A673 (cell line): ENCODE results near the gene SLC25A46.

Experiments used
- EZH2 ChIP-seq: fragments of 200-600 bp; sonication (generic); IDR thresholded peaks from 2 replicates; pipeline ENCODE4 v1.6.1; 2017; ENCODE audit warnings: borderline replicate concordance, low read depth, mild to moderate bottlenecking, mixed read lengths, antibody characterized with exemption, low read length; ENCODE audit not compliant: poor library complexity, severe bottlenecking
- TF ChIP-seq, protein P1 (sequence below): fragments of 300-800, 200-600 bp; sonication (generic); conservative IDR thresholded peaks from 2 replicates; pipeline ENCODE4 v1.5.1; 2017; ENCODE audit warnings: low read depth, mild to moderate bottlenecking, antibody characterized with exemption, low read length, moderate library complexity, mixed read lengths

- TF ChIP-seq EZH2: no peak
- TF ChIP-seq, protein P1, sequence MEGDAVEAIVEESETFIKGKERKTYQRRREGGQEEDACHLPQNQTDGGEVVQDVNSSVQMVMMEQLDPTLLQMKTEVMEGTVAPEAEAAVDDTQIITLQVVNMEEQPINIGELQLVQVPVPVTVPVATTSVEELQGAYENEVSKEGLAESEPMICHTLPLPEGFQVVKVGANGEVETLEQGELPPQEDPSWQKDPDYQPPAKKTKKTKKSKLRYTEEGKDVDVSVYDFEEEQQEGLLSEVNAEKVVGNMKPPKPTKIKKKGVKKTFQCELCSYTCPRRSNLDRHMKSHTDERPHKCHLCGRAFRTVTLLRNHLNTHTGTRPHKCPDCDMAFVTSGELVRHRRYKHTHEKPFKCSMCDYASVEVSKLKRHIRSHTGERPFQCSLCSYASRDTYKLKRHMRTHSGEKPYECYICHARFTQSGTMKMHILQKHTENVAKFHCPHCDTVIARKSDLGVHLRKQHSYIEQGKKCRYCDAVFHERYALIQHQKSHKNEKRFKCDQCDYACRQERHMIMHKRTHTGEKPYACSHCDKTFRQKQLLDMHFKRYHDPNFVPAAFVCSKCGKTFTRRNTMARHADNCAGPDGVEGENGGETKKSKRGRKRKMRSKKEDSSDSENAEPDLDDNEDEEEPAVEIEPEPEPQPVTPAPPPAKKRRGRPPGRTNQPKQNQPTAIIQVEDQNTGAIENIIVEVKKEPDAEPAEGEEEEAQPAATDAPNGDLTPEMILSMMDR: no peak
Observed at GRCh38 chr5:110802998-110803397, 64.2 kb downstream of the SLC25A46 start.
